ENCODE data around the gene GAS6.

DNA sequence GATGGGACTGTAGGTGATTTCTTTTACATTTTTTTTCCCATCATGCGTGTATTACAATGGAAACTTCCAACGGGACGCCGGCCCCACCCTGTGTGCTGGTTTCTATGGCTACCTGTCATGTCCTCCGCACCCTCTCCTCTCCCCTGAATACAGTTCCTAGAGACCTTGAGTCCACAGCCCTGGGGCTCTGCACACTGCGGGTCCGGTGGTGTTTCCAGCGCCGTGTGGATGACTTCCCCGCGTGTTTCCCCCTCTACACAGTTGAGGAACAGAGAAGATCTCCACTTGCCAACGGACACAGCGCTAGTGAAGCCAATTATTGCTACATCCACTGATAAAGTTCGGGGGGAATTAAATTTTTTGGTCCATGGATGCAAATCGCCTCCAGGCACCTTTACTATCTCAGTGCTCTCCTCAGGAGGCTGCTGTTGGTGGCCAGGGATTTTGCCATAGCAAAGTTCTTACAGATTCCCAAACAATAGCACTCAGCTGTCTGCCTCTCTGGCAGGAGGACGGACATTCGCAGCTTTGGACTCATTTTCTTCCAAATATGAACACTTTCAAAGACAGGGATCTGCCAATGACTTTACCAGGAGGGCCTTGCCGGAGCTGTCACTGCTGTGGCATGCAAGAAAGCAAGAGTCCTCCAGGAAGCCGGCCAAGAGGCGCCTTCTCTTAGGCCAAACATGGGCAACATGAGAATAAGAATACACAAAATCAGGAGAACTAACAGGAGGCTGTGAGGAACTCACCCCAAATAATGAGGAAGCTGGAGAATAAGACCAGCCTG, 39.3 kb upstream of the GAS6 start:
- TF ChIP-seq, protein P1, sequence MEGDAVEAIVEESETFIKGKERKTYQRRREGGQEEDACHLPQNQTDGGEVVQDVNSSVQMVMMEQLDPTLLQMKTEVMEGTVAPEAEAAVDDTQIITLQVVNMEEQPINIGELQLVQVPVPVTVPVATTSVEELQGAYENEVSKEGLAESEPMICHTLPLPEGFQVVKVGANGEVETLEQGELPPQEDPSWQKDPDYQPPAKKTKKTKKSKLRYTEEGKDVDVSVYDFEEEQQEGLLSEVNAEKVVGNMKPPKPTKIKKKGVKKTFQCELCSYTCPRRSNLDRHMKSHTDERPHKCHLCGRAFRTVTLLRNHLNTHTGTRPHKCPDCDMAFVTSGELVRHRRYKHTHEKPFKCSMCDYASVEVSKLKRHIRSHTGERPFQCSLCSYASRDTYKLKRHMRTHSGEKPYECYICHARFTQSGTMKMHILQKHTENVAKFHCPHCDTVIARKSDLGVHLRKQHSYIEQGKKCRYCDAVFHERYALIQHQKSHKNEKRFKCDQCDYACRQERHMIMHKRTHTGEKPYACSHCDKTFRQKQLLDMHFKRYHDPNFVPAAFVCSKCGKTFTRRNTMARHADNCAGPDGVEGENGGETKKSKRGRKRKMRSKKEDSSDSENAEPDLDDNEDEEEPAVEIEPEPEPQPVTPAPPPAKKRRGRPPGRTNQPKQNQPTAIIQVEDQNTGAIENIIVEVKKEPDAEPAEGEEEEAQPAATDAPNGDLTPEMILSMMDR (conservative IDR thresholded peaks at IDR 0.05; ENCODE audit: low read depth, low read length) = no peak
- no peak for TF ChIP-seq EZH2phosphoT487 (IDR thresholded peaks at IDR 0.05; ENCODE audit: borderline replicate concordance, low read length)
